Measurements from ENCODE around the gene ANTXR2.

The ANTXR2 gene

DNA sequence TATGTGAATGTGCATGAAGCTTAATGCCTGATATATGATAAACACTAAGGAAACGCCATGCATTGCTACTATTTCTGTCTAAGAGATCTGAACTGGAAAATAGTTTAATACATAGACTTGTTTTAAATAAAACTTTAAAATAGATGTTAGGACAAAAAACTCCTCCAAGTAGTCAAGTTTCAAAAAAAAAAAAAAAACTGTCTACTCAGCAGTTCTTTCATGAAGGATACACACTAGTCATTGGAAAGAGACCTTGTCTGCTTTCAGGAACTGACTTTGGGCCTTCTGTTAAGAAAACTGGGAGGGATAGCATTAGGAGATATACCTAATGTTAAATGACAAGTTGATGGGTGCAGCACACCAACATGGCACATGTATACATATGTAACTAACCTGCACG is 138.4 kb downstream of the ANTXR2 start:
- H3K4me3 Mint-ChIP-seq: no peak overlapping the region

DNA sequence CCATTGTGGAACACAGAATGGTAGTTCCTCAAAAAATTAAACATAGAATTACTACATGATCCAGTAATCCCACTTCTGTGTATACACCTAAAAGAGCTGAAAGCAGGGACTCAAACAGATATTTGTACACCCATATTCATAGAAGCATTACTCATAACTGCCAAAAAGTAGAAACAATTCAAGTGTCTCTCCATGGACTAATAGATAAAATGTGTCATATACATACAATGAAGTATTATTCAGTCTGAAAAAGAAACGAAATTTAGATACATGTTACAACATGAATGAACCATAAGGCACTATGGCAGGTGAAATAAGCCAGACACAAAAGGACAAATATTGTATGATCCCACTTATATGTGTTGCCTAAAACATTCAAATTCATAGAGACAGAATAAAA is 145.1 kb downstream of the ANTXR2 start:
- no peaks in the 10 kb centered on the region for H3K27me3 Mint-ChIP-seq
- no peaks in the 10 kb centered on the region for H3K36me3 Mint-ChIP-seq (ENCODE audit: low read depth)

More for the DNA sequence above, 138.4 kb downstream of the ANTXR2 start:
- Mint-ChIP-seq H3K4me1 (no peaks in the 10 kb centered on the region), H3K27me3 (no peaks in the 10 kb centered on the region), H3K27ac (no peak overlapping the region), H3K9me3 (no peaks in the 10 kb centered on the region), H3K36me3 (ENCODE audit: low read depth) (no peaks in the 10 kb centered on the region)
- ATAC-seq (no peak), DNase-seq (no peak)

DNA sequence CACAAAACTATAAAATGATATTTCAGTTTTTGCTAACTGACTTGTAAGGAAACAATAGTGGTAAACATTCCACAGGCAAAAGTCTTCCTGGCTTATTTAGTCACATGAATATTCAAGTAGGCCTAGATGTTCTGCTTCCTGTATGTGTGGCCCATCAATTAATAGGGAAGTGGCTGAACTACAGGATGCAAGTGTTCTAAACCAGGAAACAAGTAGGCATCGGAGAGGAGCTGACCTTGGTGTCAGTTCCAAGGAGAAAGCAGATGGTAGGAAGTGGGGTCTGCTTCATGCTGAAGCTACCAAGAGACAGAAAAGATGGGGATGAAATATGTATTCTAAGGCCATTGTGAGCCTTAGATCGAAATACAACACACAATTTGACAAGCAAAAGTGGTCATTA is 149.7 kb downstream of the ANTXR2 start:
- Mint-ChIP-seq H3K27ac (no peak overlapping the region), H3K36me3 (ENCODE audit: low read depth) (no peaks in the 10 kb centered on the region), H3K4me3 (no peak overlapping the region), H3K9me3 (no peaks in the 10 kb centered on the region), H3K27me3 (no peaks in the 10 kb centered on the region), H3K4me1 (peaks cover 6% of the 10 kb centered on the region)
- DNase-seq (no peak), ATAC-seq (no peak)

More for the DNA sequence above, 145.1 kb downstream of the ANTXR2 start:
- Mint-ChIP-seq H3K4me1 (no peaks in the 10 kb centered on the region), H3K4me3 (no peak overlapping the region), H3K27ac (no peak overlapping the region), H3K9me3 (no peaks in the 10 kb centered on the region)
- ATAC-seq: no peak
- DNase-seq: no peak

DNA sequence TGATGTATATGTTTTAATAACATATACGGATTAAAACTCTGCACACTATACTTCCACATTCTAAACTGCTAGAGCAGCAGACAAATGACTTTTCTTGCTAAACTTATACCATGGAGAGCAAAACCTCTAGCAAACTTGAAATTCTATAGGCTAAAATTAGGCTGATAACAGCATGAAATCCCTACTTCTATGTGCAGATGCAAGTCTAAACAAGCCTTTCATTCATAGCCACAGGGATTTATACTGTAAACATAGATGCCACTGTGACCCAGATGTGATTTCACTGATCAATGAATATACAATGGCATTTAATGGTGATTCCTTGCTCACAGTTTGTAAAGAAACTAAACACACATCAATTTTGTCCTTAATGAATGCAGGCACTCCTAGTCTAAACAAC is 151.0 kb downstream of the ANTXR2 start:
- Mint-ChIP-seq H3K36me3 (ENCODE audit: low read depth) (no peaks in the 10 kb centered on the region), H3K4me1 (peaks cover 6% of the 10 kb centered on the region), H3K4me3 (no peak overlapping the region), H3K27ac (no peak overlapping the region), H3K27me3 (no peaks in the 10 kb centered on the region), H3K9me3 (no peaks in the 10 kb centered on the region)
- no peak for ATAC-seq
- no peak for DNase-seq

DNA sequence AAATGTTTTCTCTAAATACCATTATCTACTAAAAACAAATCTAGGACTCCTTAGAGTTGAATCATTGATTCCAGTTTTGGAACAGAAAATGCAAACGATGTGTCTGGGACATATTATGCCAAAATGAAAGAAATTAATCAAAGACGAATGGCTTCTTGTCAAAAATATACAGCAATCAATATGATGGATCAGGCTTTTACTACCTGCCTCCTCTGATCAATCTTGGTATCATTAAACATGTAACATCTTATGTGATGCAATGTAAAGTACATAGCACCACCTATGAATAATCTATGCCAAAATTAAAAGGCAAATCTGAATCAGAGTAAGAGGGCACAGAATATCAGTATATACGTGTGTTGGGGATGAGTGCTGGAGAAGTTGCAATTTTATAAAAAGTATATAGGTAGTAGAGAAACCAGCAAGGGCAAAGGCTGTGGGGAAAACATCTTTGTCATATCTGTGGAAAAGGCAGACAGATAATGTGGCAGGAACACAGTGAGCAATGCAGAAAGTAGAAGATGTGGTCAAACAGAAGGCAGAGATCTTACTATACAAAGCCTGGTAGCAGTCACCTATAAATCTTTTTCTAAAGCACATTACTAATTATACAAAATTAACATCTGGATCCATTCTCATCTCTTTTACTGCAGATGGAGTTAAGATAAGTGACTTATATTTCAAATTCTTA is 152.7 kb downstream of the ANTXR2 start:
- Mint-ChIP-seq H3K4me1 (peaks cover 6% of the 10 kb centered on the region), H3K36me3 (ENCODE audit: low read depth) (no peaks in the 10 kb centered on the region), H3K27ac (no peak overlapping the region), H3K9me3 (no peaks in the 10 kb centered on the region), H3K27me3 (no peaks in the 10 kb centered on the region), H3K4me3 (no peak overlapping the region)
- peak; percentile 59 for ATAC-seq
- no peak for DNase-seq

DNA sequence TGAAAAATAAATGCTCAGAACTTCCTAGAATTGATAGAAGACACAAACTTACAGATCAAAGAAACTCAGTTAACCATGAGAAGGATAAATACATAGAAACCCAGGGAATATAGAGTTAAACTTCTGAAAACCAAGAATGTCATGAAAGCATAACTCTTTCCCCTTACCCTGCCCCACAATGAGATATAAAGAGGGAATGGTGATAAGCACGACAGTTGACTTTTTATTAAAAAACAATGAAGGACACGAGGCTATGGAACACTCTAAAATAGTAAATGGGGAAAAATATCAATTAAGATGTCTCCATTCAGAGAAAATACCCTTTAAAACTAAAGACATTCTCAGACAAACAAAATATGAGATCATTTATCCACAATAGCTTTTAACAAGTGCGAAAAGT is 154.7 kb downstream of the ANTXR2 start:
- H3K9me3 Mint-ChIP-seq: no peaks in the 10 kb centered on the region
- H3K36me3 Mint-ChIP-seq (ENCODE audit: low read depth): no peaks in the 10 kb centered on the region

DNA sequence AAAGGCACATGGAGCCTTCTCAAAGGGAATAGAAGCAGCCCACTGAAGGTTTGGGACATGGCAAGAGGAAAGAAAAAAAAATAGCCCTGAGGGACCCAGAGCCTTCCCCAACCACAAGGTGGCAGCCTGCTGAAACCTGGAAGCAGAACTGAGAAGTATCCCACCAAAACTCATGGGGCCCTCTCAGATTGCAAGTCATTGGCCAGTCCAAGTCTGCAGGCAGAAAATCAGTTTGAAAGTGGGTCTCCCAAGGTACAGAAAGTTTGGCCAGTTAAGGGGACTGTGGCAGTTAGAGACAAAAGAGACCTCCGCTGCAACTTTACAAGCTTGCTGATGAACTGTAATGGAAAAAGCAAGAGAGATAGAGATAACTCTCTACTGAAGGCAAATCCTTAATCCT is 155.8 kb downstream of the ANTXR2 start:
- Mint-ChIP-seq H3K9me3 (no peaks in the 10 kb centered on the region), H3K36me3 (ENCODE audit: low read depth) (no peaks in the 10 kb centered on the region), H3K4me1 (peaks cover 15% of the 10 kb centered on the region), H3K4me3 (no peak overlapping the region), H3K27me3 (no peaks in the 10 kb centered on the region), H3K27ac (no peak overlapping the region)
- ATAC-seq: peak; percentile 63
- DNase-seq: peak; percentile 58

More for the DNA sequence above, 154.7 kb downstream of the ANTXR2 start:
- DNase-seq (no peak), ATAC-seq (no peak)
- Mint-ChIP-seq H3K4me1 (peaks cover 15% of the 10 kb centered on the region), H3K4me3 (no peak overlapping the region), H3K27me3 (no peaks in the 10 kb centered on the region), H3K27ac (no peak overlapping the region)

DNA sequence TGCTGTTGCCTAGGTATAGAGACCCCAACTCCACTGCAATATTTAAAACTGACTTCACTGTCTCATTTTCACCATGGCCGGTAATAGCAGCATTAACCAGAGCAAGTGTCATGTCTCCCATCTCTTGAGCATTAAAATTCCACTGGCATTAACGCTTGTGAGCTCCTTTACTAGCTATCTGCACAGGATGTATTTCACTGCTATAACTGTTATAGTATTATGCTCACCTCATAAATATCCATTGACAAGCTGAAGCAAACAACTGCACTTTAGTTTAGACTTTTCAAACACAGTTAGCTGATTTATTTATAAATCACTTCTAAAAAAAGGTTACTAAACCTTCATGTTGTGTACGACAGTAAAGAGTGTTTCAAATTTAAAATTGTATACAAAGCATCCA is 157.8 kb downstream of the ANTXR2 start:
- DNase-seq (no peak), ATAC-seq (no peak)
- Mint-ChIP-seq H3K4me1 (peaks cover 12% of the 10 kb centered on the region), H3K4me3 (no peak overlapping the region), H3K9me3 (no peaks in the 10 kb centered on the region), H3K36me3 (ENCODE audit: low read depth) (peaks cover 3% of the 10 kb centered on the region), H3K27ac (no peak overlapping the region), H3K27me3 (no peaks in the 10 kb centered on the region)

DNA sequence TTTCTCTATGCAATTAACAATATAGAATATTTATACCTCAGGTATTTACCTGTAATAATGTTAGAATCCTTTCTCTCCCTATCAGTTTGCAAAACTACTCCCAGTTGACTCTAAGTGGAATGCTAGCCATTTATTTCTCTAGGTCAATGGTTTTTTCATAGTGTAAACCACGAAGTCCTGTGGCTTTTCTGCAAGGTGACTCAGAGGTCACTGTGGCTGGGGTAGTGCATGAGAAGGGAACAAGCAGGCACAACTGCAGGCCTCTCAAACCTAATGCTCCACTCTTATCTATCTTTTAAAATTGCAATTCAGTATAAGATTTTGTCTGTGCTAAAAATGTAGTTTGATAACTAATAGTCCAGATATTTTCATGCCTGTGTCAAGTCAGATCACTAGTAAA is 159.4 kb downstream of the ANTXR2 start:
- ATAC-seq (peak; percentile 73), DNase-seq (peak; percentile 7)
- H3K4me1 Mint-ChIP-seq: peaks cover 9% of the 10 kb centered on the region
- H3K27ac Mint-ChIP-seq: no peak overlapping the region
- H3K4me3 Mint-ChIP-seq: no peak overlapping the region
- peaks cover 3% of the 10 kb centered on the region for H3K36me3 Mint-ChIP-seq (ENCODE audit: low read depth)
- no peaks in the 10 kb centered on the region for H3K27me3 Mint-ChIP-seq
- no peaks in the 10 kb centered on the region for H3K9me3 Mint-ChIP-seq

DNA sequence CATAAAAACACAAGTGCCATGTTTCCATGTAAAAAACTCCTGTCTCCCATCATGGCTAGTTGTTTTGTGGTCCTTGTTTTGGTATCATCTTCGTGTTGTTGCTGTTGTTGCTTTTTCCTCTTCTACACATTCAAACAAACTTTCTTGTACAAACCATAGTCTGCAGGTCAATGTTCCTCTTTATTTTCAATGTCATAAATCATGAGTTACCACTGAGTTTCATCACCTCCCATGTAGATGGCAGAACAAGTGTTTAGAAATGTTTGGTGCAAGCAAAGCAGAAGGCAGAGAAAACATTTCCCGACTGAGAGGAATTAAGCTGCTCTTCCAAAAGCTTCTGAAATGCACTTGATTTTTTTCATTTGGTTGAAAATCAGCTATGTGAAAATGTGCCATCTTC is 166.0 kb downstream of the ANTXR2 start:
- H3K27me3 Mint-ChIP-seq: no peaks in the 10 kb centered on the region
- H3K9me3 Mint-ChIP-seq: no peaks in the 10 kb centered on the region
- no peak overlapping the region for H3K4me3 Mint-ChIP-seq
- H3K4me1 Mint-ChIP-seq: peaks cover 9% of the 10 kb centered on the region
- peaks cover 19% of the 10 kb centered on the region for H3K36me3 Mint-ChIP-seq (ENCODE audit: low read depth)
- ATAC-seq (no peak), DNase-seq (no peak)
- H3K27ac Mint-ChIP-seq: no peak overlapping the region

DNA sequence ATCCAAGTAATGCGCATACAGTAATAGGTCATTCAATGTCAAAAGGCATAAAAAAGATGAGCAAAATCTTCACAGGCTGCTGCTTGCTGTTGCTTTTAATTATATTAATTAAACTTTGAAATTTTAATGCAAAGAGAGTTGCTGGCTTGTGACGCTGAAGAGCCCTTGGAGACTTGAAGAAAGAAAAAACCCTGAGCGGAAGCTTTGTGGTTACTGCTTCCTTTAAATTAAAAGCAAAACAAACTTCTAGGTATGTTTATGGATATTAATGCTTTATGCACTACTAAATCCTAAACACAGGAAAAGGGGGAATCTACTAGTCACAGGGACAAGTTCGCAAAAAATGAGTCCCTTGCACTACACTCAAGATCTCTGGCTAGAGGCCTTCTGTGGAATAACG is 166.7 kb downstream of the ANTXR2 start:
- Mint-ChIP-seq H3K27ac (no peak overlapping the region), H3K4me3 (no peak overlapping the region), H3K27me3 (no peaks in the 10 kb centered on the region), H3K4me1 (peaks cover 9% of the 10 kb centered on the region), H3K9me3 (no peaks in the 10 kb centered on the region), H3K36me3 (ENCODE audit: low read depth) (peaks cover 19% of the 10 kb centered on the region)
- ATAC-seq: no peak
- no peak for DNase-seq

DNA sequence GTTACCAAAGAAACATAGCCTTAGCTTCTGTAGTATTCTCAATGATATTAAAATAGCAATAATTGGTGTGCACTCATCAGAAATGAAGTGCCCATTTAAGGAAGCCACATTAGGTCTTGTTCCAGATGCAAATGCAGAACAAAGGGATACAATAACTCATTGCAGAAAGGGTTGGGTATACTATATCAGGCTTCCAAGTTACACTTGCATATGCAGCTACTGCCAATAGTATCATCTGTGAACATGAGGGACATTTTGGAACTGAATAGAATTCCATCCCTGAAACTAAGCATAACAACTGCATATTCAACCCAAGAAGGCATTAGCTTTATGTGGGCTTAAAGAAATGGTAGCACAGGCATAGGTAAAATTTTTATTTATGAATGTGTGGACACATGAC is 167.8 kb downstream of the ANTXR2 start:
- no peak overlapping the region for H3K4me3 Mint-ChIP-seq
- peaks cover 16% of the 10 kb centered on the region for H3K36me3 Mint-ChIP-seq (ENCODE audit: low read depth)
- no peak overlapping the region for H3K27ac Mint-ChIP-seq
- H3K4me1 Mint-ChIP-seq: peaks cover 9% of the 10 kb centered on the region
- DNase-seq: no peak
- no peak for ATAC-seq
- no peaks in the 10 kb centered on the region for H3K27me3 Mint-ChIP-seq
- no peaks in the 10 kb centered on the region for H3K9me3 Mint-ChIP-seq

DNA sequence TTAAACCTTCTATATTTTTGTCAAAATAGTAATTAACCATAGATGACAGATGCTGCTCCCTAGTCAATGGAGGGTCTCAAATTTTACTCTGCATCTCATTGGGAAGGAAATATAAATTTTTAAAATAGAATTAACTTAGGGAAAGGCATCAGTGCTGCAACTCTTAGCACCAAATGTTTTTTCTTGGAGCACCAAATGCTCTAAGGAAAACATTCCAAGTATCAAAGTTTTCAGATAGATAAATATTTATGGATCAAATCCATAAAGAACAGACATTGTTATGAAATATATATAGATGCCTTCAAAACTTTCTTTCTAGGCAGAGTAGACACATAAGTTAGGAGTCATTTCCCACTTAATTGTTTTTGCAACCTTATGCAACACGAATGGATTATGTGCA is 168.7 kb downstream of the ANTXR2 start:
- H3K36me3 Mint-ChIP-seq (ENCODE audit: low read depth): peaks cover 16% of the 10 kb centered on the region
- ATAC-seq: no peak
- no peaks in the 10 kb centered on the region for H3K27me3 Mint-ChIP-seq
- no peak overlapping the region for H3K27ac Mint-ChIP-seq
- H3K4me3 Mint-ChIP-seq: no peak overlapping the region
- no peak for DNase-seq
- peaks cover 9% of the 10 kb centered on the region for H3K4me1 Mint-ChIP-seq
- no peaks in the 10 kb centered on the region for H3K9me3 Mint-ChIP-seq

DNA sequence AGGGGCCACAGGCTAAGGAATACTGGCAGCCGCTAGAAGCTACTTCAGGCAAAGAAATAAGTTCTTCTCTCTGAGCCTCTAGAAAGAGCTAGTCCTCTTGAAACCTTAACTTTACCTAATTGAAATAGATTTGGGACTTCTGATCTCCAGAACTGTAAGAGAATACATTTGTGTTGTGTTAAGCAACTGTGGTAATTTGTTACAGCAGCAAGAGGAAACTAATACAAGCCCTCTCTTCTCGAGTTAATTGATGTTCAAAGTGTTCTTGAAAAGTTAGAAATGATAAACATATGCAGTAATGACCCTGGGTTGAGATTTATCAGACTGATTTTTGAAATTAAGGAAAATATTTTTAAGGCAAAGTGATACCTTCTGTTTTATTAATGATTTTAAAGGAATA is 172.8 kb downstream of the ANTXR2 start:
- ATAC-seq: no peak
- Mint-ChIP-seq H3K4me3 (no peak overlapping the region), H3K9me3 (no peaks in the 10 kb centered on the region)

DNA sequence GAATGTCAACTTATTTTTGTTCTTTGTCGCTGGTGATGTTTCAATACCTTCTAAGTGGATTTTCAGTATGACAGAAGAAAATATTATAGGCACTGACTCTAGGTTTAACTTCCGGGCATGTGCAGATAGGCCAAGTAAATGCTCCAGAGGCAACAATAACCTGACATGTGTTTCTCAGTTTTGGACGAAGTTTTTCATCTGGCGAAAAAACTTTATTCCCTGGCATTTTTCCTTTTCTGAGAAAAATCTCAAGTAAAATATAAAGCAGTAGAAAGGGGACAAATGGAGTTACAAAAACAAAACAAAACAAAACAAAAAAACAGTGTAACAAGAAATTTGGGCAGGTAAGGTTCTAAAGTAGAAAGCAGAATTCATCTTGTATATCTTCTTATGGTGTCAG is 173.5 kb downstream of the ANTXR2 start:
- Mint-ChIP-seq H3K9me3 (no peaks in the 10 kb centered on the region), H3K4me3 (no peak overlapping the region)

More for the DNA sequence above, 172.8 kb downstream of the ANTXR2 start:
- H3K27ac Mint-ChIP-seq: no peak overlapping the region
- no peaks in the 10 kb centered on the region for H3K4me1 Mint-ChIP-seq
- H3K27me3 Mint-ChIP-seq: peaks cover 10% of the 10 kb centered on the region
- H3K36me3 Mint-ChIP-seq (ENCODE audit: low read depth): peaks cover 5% of the 10 kb centered on the region
- DNase-seq: no peak

DNA sequence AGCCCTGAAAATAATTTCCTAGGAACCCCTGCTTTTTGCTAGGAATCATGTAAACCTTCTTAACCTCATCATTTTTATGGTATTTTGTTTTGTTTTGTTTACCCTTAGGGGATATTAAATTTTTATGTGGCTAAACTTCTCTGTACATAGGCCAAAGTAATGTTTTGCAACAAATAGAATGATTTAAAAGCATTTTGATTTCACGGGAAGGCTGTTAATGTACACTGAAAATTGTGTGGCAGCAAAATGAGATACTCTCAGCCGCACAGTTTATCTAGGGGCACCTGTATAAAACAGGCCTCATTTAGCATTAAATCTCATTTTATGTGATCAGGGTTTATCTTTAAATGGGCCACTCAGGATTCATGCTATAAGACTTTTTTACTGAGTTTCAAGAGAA is 175.0 kb downstream of the ANTXR2 start:
- DNase-seq: no peak
- H3K27me3 Mint-ChIP-seq: peaks cover 10% of the 10 kb centered on the region
- no peak overlapping the region for H3K4me3 Mint-ChIP-seq
- ATAC-seq: no peak
- H3K27ac Mint-ChIP-seq: no peak overlapping the region
- no peaks in the 10 kb centered on the region for H3K9me3 Mint-ChIP-seq
- H3K36me3 Mint-ChIP-seq (ENCODE audit: low read depth): no peaks in the 10 kb centered on the region
- H3K4me1 Mint-ChIP-seq: no peaks in the 10 kb centered on the region

More for the DNA sequence above, 173.5 kb downstream of the ANTXR2 start:
- peaks cover 10% of the 10 kb centered on the region for H3K27me3 Mint-ChIP-seq
- ATAC-seq: no peak
- no peak overlapping the region for H3K27ac Mint-ChIP-seq
- no peaks in the 10 kb centered on the region for H3K4me1 Mint-ChIP-seq
- no peaks in the 10 kb centered on the region for H3K36me3 Mint-ChIP-seq (ENCODE audit: low read depth)
- DNase-seq: no peak
